GM19467 (cell line): ENCODE data around the gene DLX3.

ENCODE experiments used
- ATAC-seq: cut with Tn5 transposase; IDR thresholded peaks from one replicate; pipeline ENCODE4 v1.9.1; 2021; ENCODE audit warnings: mild to moderate bottlenecking, moderate library complexity; ENCODE audit not compliant: unreplicated experiment

The DLX3 gene

GRCh38 chr17:49975531-49975930 is 19.5 kb downstream of the DLX3 start:
- no peak for ATAC-seq

GRCh38 chr17:49973271-49973615 is 21.8 kb downstream of the DLX3 start:
- ATAC-seq = no peak

GRCh38 chr17:49972486-49973270 is 22.3 kb downstream of the DLX3 start:
- ATAC-seq = no peak

GRCh38 chr17:49971848-49972485 is 23.1 kb downstream of the DLX3 start:
- ATAC-seq = no peak

- no peak for ATAC-seq
These were observed 23.7 kb downstream of the DLX3 start for GRCh38 chr17:49971199-49971847.

GRCh38 chr17:49970498-49970897 is 24.5 kb downstream of the DLX3 start:
- no peak for ATAC-seq

- ATAC-seq = no peak
These were observed 25.1 kb downstream of the DLX3 start for GRCh38 chr17:49969795-49970389.

GRCh38 chr17:49969134-49969759 is 25.8 kb downstream of the DLX3 start, which contains the start of gene DLX4:
TSS of gene DLX4 (plus strand) at chr17:49969190. CDS start at chr17:49969469, 279 bp downstream.
- ATAC-seq = no peak

- no peak for ATAC-seq
These were observed 26.5 kb downstream of the DLX3 start for GRCh38 chr17:49968405-49969133.

GRCh38 chr17:49967621-49968404 is 27.2 kb downstream of the DLX3 start:
- ATAC-seq = no peak

GRCh38 chr17:49967205-49967604 is 27.8 kb downstream of the DLX3 start:
- ATAC-seq = no peak

- no peak for ATAC-seq
These were observed 28.3 kb downstream of the DLX3 start for GRCh38 chr17:49966767-49967166.

GRCh38 chr17:49965524-49965909 is 29.5 kb downstream of the DLX3 start:
- ATAC-seq = no peak

GRCh38 chr17:49964769-49965523 is 30.1 kb downstream of the DLX3 start:
- ATAC-seq = no peak

GRCh38 chr17:49964303-49964768 is 30.7 kb downstream of the DLX3 start:
- ATAC-seq = no peak

- no peak for ATAC-seq
These were observed 31.3 kb downstream of the DLX3 start for GRCh38 chr17:49963626-49964302.

- no peak for ATAC-seq
These were observed 31.8 kb downstream of the DLX3 start for GRCh38 chr17:49963309-49963625.

- ATAC-seq = no peak
These were observed 32.3 kb downstream of the DLX3 start for GRCh38 chr17:49962599-49963308.
